Hematopoietic multipotent progenitor cell treated with erythropoietin and hydrocortisone succinate and interleukin-3 and kit ligand, for 17 days (in vitro differentiated cells): ENCODE results near the gene CEPT1.
A peak's percentile ranks its signal among the peaks of the same experiment; 100 is the strongest.
"Not testable (repeated sequence)": the region's sequence is repeated elsewhere in the genome, so short reads cannot be mapped to it uniquely, and the experiment has no call there.

Experiments
- DNase-seq: peaks from one replicate; pipeline ENCODE4 v3.0.0-alpha.2; 2015; ENCODE audit warnings: low spot score

Gene CEPT1

GRCh38 chr1:111139956-111140679 lies at the start of gene CEPT1, which contains the start of gene DRAM2:
CEPT1 (plus strand) TSS chr1:111140223; CDS start chr1:111147715, 7,492 bp downstream.
DRAM2 (minus strand) TSS chr1:111140093; CDS start chr1:111131554, 8,539 bp downstream.
- peak; percentile 93 for DNase-seq

GRCh38 chr1:111095421-111095820 lies 44.6 kb upstream of the CEPT1 start:
- not testable (repeated sequence) for DNase-seq

GRCh38 chr1:111097356-111098099 lies 42.5 kb upstream of the CEPT1 start:
- no peak for DNase-seq

- no peak for DNase-seq
Measured at GRCh38 chr1:111099289-111099688, 40.7 kb upstream of the CEPT1 start.

GRCh38 chr1:111101854-111102642 lies 38.0 kb upstream of the CEPT1 start:
- DNase-seq: no peak

GRCh38 chr1:111104981-111105380 lies 35.0 kb upstream of the CEPT1 start:
- DNase-seq: no peak

GRCh38 chr1:111110197-111110899 lies 29.7 kb upstream of the CEPT1 start:
- no peak for DNase-seq

- no peak for DNase-seq
Measured at GRCh38 chr1:111116496-111116895, 23.5 kb upstream of the CEPT1 start.

- no peak for DNase-seq
Measured at GRCh38 chr1:111126354-111126753, 13.7 kb upstream of the CEPT1 start.

GRCh38 chr1:111127923-111128643 lies 11.9 kb upstream of the CEPT1 start:
- DNase-seq: no peak

- DNase-seq: no peak
Measured at GRCh38 chr1:111129376-111129775, 10.6 kb upstream of the CEPT1 start.

GRCh38 chr1:111131693-111132092 lies 8.3 kb upstream of the CEPT1 start:
- no peak for DNase-seq

GRCh38 chr1:111133866-111134265 lies 6.2 kb upstream of the CEPT1 start:
- DNase-seq: no peak

GRCh38 chr1:111139324-111139955 lies 583 bp upstream of the CEPT1 start:
- peak; percentile 71 for DNase-seq

GRCh38 chr1:111140680-111140967 lies 601 bp downstream of the CEPT1 start:
- peak; percentile 81 for DNase-seq

- peak; percentile 57 for DNase-seq
Measured at GRCh38 chr1:111141245-111142220, 1.5 kb downstream of the CEPT1 start.

GRCh38 chr1:111142356-111142975 lies 2.4 kb downstream of the CEPT1 start:
- peak; percentile 51 for DNase-seq

- no peak for DNase-seq
Measured at GRCh38 chr1:111145542-111145941, 5.5 kb downstream of the CEPT1 start.
